BLaER1 treated with 17β-estradiol and CSF1 and Interleukin-3, amounts not matched to agents 10 nM and 100 nM (cell line): ENCODE measurements around the gene PCDH17.

ENCODE experiments used
- H3K27ac ChIP-seq, 11 experiments: shearing (Covaris generic); formaldehyde crosslinking; 2 replicates each; pipeline ENCODE4 v1.8.1; 2022
- H3K27me3 ChIP-seq, 11 experiments: shearing (Covaris generic); formaldehyde crosslinking; 2 replicates each; pipeline ENCODE4 v1.8.1; 2022
- H3K36me3 ChIP-seq, 11 experiments: shearing (Covaris generic); formaldehyde crosslinking; 2 replicates each; pipeline ENCODE4 v1.8.1; 2022
- H3K4me1 ChIP-seq, 10 experiments: shearing (Covaris generic); formaldehyde crosslinking; 2 replicates each; pipeline ENCODE4 v1.8.1; 2022
- H3K4me2 ChIP-seq, 11 experiments: shearing (Covaris generic); formaldehyde crosslinking; 2 replicates each; pipeline ENCODE4 v1.8.1; 2022
- H3K4me3 ChIP-seq, 10 experiments: shearing (Covaris generic); formaldehyde crosslinking; 2 replicates each; pipeline ENCODE4 v1.8.1; 2022
- H3K9ac ChIP-seq, 11 experiments: shearing (Covaris generic); formaldehyde crosslinking; 2 replicates each; pipeline ENCODE4 v1.8.1; 2022
- H3K9me3 ChIP-seq, 11 experiments: shearing (Covaris generic); formaldehyde crosslinking; replicated peaks in 1 of 11; 2 replicates each; pipeline ENCODE4 v1.8.1; 2022
- H4K20me1 ChIP-seq, 11 experiments: shearing (Covaris generic); formaldehyde crosslinking; 2 replicates each; pipeline ENCODE4 v1.8.1; 2022
- Cebpa-rat ChIP-seq, 11 experiments: shearing (Covaris generic); IDR thresholded peaks; 2 replicates each; pipeline ENCODE4 v1.8.1; 2022

PCDH17 gene

GRCh38 chr13:57760951-57761350, 129.4 kb downstream of the PCDH17 start:
- H3K4me1 ChIP-seq, result no peaks in the 10 kb centered on the region
- H3K27me3 ChIP-seq, result no peaks in the 10 kb centered on the region
- no peak overlapping the region for H3K4me2 ChIP-seq
- no peak overlapping the region for H3K27ac ChIP-seq
- TF ChIP-seq Cebpa-rat (IDR thresholded peaks at IDR 0.05), result no peak
- H3K4me3 ChIP-seq, result no peak overlapping the region
- H4K20me1 ChIP-seq, result no peaks in the 10 kb centered on the region
- H3K9ac ChIP-seq, result no peak overlapping the region
- H3K9me3 ChIP-seq, result peaks cover 0 to 5% (median 0%) of the 10 kb centered on the region in 11 experiments; a peak in 1 of 22 replicates
- H3K36me3 ChIP-seq, result no peaks in the 10 kb centered on the region

DNA sequence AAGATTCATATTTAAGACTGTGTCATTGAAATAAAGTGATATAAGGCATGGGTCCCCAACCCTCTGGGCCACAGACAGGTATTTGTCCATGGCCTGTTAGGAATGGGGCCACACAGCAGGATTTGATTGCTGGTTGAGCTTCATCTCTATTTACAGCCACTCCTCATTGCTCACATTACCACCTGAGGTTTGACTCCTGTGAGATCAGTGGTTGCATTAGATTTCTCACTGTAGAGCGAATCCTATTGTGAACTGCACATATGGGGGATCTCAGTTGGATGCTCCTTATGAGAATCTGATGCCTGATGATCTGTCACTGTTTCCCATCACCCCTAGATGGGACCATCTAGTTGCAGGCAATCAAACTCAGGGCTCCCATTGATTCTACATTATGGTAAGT, 132.1 kb downstream of the PCDH17 start:
- H3K4me2 ChIP-seq, result no peak overlapping the region

More for the DNA sequence above, 132.1 kb downstream of the PCDH17 start:
- no peaks in the 10 kb centered on the region for H3K4me1 ChIP-seq
- peaks cover 0 to 5% (median 0%) of the 10 kb centered on the region in 11 experiments; a peak in 1 of 22 replicates for H3K9me3 ChIP-seq
- no peak overlapping the region for H3K4me3 ChIP-seq
- H3K27ac ChIP-seq, result no peak overlapping the region
- H3K9ac ChIP-seq, result no peak overlapping the region
- H4K20me1 ChIP-seq, result no peaks in the 10 kb centered on the region
- TF ChIP-seq Cebpa-rat (IDR thresholded peaks at IDR 0.05), result no peak
- H3K36me3 ChIP-seq, result no peaks in the 10 kb centered on the region
- no peaks in the 10 kb centered on the region for H3K27me3 ChIP-seq
